Astrocyte (in vitro differentiated cells and primary cell): ENCODE results near the gene COL5A1.

Experiments used
- EZH2 ChIP-seq: IDR thresholded peaks from 2 replicates; pipeline ENCODE4 v1.6.1; 2012; ENCODE audit warnings: mild to moderate bottlenecking, low read length, inconsistent platforms; ENCODE audit not compliant: insufficient read depth
- TF ChIP-seq, protein P1 (sequence below): IDR thresholded peaks from 2 replicates; pipeline ENCODE4 v1.5.1; 2011; ENCODE audit warnings: low read depth, mild to moderate bottlenecking, inconsistent platforms, low read length, moderate library complexity; ENCODE audit not compliant: insufficient read depth

DNA sequence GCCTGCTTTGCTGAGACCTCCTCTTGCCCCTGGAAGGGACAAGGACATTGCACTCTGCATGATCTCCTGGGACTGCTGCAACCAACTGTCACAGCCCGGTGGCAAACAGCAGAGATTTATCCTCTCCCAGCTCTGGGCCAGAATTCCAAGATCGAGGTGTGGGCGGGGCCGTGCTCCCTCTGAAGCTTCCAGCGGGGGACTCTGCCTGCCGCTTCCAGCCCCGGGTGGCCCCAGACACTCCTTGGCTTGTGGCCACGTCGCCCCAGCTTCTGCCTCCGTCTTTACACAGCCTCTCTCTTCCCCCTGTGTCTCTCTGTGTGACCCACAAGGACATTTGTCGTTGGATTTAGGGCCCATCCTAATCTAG lies 67.1 kb downstream of the COL5A1 start:
- TF ChIP-seq, protein P1, sequence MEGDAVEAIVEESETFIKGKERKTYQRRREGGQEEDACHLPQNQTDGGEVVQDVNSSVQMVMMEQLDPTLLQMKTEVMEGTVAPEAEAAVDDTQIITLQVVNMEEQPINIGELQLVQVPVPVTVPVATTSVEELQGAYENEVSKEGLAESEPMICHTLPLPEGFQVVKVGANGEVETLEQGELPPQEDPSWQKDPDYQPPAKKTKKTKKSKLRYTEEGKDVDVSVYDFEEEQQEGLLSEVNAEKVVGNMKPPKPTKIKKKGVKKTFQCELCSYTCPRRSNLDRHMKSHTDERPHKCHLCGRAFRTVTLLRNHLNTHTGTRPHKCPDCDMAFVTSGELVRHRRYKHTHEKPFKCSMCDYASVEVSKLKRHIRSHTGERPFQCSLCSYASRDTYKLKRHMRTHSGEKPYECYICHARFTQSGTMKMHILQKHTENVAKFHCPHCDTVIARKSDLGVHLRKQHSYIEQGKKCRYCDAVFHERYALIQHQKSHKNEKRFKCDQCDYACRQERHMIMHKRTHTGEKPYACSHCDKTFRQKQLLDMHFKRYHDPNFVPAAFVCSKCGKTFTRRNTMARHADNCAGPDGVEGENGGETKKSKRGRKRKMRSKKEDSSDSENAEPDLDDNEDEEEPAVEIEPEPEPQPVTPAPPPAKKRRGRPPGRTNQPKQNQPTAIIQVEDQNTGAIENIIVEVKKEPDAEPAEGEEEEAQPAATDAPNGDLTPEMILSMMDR = no peak
- TF ChIP-seq EZH2 = no peak
